HCT116 (cell line): ENCODE data around the gene SEPTIN5. TPM values are rescaled to one million over a fixed set of nuclear protein-coding genes. Genes with fewer than 3 reads are reported as not detected.
"Not testable (repeated sequence)": the region's sequence is repeated elsewhere in the genome, so short reads cannot be mapped to it uniquely, and the experiment has no call there.

Experiments
- ATAC-seq: fragments of 200-7000 bp; cut with Tn5 transposase; 2 replicates; pipeline ENCODE4 v1.9.1; 2020; ENCODE audit warnings: mild to moderate bottlenecking, moderate library complexity
- BruUV-seq: library from RNA; stranded (reverse); fragments of 400-500 nt; replicated peaks from 2 replicates; lab custom pipeline; 2021; lab: Mats Ljungman, UMichigan
- CTCF ChIA-PET: fragments of 300-600 bp; sonication (Branson Sonifier 250); formaldehyde crosslinking; loops from one replicate; lab custom pipeline; 2021; ENCODE audit warnings: antibody characterized with exemption; lab: Charles Lee
- POLR2A ChIA-PET: fragments of 300-600, 350-600 bp; sonication (Branson Sonifier 250); formaldehyde crosslinking; loops from one replicate; lab custom pipeline; 2021; ENCODE audit warnings: antibody characterized with exemption; lab: Charles Lee
- RAD21 ChIA-PET, 2 experiments: fragments of 300-600 bp; sonication (Branson Sonifier 250); formaldehyde crosslinking; loops; one replicate each; lab custom pipeline; 2023; ENCODE audit warnings: low total read pairs in 2 of 2; ENCODE audit not compliant: uncharacterized antibody in 2 of 2, unreplicated experiment in 2 of 2, low non-redundant PET in 1 of 2; lab: Charles Lee
- DNase-seq: peaks from one replicate; pipeline ENCODE4 v3.0.0-alpha.2; 2010; ENCODE audit warnings: low read depth, low spot score
- H2AFZ ChIP-seq: fragments of 200-600 bp; shearing (Covaris generic), sonication (generic); 2 replicates; pipeline ENCODE4 v1.6.1; 2017; ENCODE audit warnings: low read depth, mixed run types, mixed read lengths, antibody characterized with exemption, low read length; ENCODE audit not compliant: poor library complexity, severe bottlenecking
- H3K27ac ChIP-seq: 2 replicates; pipeline ENCODE4 v1.5.1; 2012; ENCODE audit warnings: low read depth, low read length
- H3K27me3 ChIP-seq: fragments of 200-600 bp; sonication (generic); 2 replicates; pipeline ENCODE4 v1.6.1; 2016; ENCODE audit warnings: mixed run types, low read length, mixed read lengths; ENCODE audit not compliant: insufficient read depth
- H3K36me3 ChIP-seq, 2 experiments: fragments of 200-500 bp in 1 of 2; fragments of 200-600 bp in 1 of 2; sonication (Bioruptor generic) in 1 of 2; sonication (generic) in 1 of 2; 2 replicates each; pipeline versions ENCODE4 v1.5.1 to v1.6.1; 2014 to 2016; ENCODE audit warnings: low read length in 2 of 2, inconsistent platforms in 1 of 2, mixed read lengths in 1 of 2, mixed run types in 1 of 2; ENCODE audit not compliant: insufficient read depth in 2 of 2, control insufficient read depth in 1 of 2
- H3K4me1 ChIP-seq, 2 experiments: fragments of 200-600 bp in 1 of 2; sonication (generic) in 1 of 2; 2 replicates each; pipeline versions ENCODE4 v1.5.1 to v1.6.1; 2012 to 2017; ENCODE audit warnings: low read length in 2 of 2, inconsistent platforms in 1 of 2, mild to moderate bottlenecking in 1 of 2, mixed read lengths in 1 of 2, mixed run types in 1 of 2, moderate library complexity in 1 of 2; ENCODE audit not compliant: insufficient read depth in 2 of 2, control insufficient read depth in 1 of 2
- H3K4me2 ChIP-seq: fragments of 200-600 bp; sonication (generic); 2 replicates; pipeline ENCODE4 v1.6.1; 2017; ENCODE audit warnings: mixed run types, low read length, mixed read lengths
- H3K4me3 ChIP-seq, 2 experiments: fragments of 200-600 bp in 1 of 2; sonication (generic) in 1 of 2; replicated peaks in 1 of 2; 2 replicates each; pipeline ENCODE4 v1.5.1; 2011 to 2016; ENCODE audit warnings: low read length in 2 of 2, control low read depth in 1 of 2, low read depth in 1 of 2, mild to moderate bottlenecking in 1 of 2, mixed read lengths in 1 of 2, mixed run types in 1 of 2
- H3K79me2 ChIP-seq: fragments of 200-600 bp; sonication (generic); 2 replicates; pipeline ENCODE4 v1.6.1; 2017; ENCODE audit warnings: mild to moderate bottlenecking, mixed run types, low read length, moderate library complexity, mixed read lengths; ENCODE audit not compliant: insufficient read depth
- H3K9ac ChIP-seq: fragments of 200-600 bp; sonication (generic); 2 replicates; pipeline ENCODE4 v1.6.1; 2016; ENCODE audit warnings: low read length, mixed read lengths
- H3K9me2 ChIP-seq: fragments of 200-600 bp; sonication (generic), shearing (Covaris generic); 2 replicates; pipeline ENCODE4 v1.6.1; 2017; ENCODE audit warnings: mixed run types, mild to moderate bottlenecking, moderate library complexity; ENCODE audit not compliant: insufficient read depth
- H3K9me3 ChIP-seq, 2 experiments: fragments of 200-500 bp in 1 of 2; fragments of 200-600 bp in 1 of 2; sonication (Bioruptor generic) in 1 of 2; sonication (generic) in 1 of 2; 2 replicates each; pipeline ENCODE4 v1.6.1; 2014 to 2017; ENCODE audit warnings: low read length in 2 of 2, mixed read lengths in 2 of 2, inconsistent platforms in 1 of 2, low read depth in 1 of 2, mild to moderate bottlenecking in 1 of 2, mixed run types in 1 of 2, moderate library complexity in 1 of 2; ENCODE audit not compliant: control insufficient read depth in 1 of 2, insufficient read depth in 1 of 2
- H4K20me1 ChIP-seq: fragments of 200-600 bp; sonication (generic), shearing (Covaris generic); 2 replicates; pipeline ENCODE4 v1.6.1; 2017; ENCODE audit warnings: mixed run types, mild to moderate bottlenecking, moderate library complexity; ENCODE audit not compliant: insufficient read depth
- SP1 ChIP-seq: IDR thresholded peaks from 2 replicates; pipeline ENCODE4 v1.6.1; 2012; ENCODE audit warnings: low read depth
- intact Hi-C: fragments of 100-400 bp; cut with micrococcal nuclease; formaldehyde crosslinking; loops from 2 replicates; pipeline ENCODE4 v1.10.0; 2022
- total RNA-seq: library from RNA; stranded (reverse); gene quantifications from one replicate; pipeline ENCODE4 v1.2.1, GENCODE V29; 2021; ENCODE audit not compliant: unreplicated experiment

The SEPTIN5 gene
- total RNA-seq, 1 experiment from 2014 or later, result 9.0 TPM

GRCh38 chr22:19724927-19725661 is 10.8 kb downstream of the SEPTIN5 start:
- H3K9me3 ChIP-seq, result no peaks in the 10 kb centered on the region
- no peak overlapping the region for H3K9ac ChIP-seq
- H2AFZ ChIP-seq, result no peak overlapping the region
- DNase-seq (no peak), ATAC-seq (no peak)
- no peak overlapping the region; the same call in 1 of the 2 replicates for H3K27ac ChIP-seq
- intact Hi-C loops, result no loop called here
- TF ChIP-seq SP1, result no peak
- H3K4me1 ChIP-seq, result peaks cover 12 to 16% of the 10 kb centered on the region in 2 experiments
- H3K79me2 ChIP-seq, result no peaks in the 10 kb centered on the region
- H3K4me2 ChIP-seq, result no peak overlapping the region
- no peaks in the 10 kb centered on the region for H3K9me2 ChIP-seq
- no peak overlapping the region for H3K4me3 ChIP-seq
- POLR2A ChIA-PET, result no interaction called here
- CTCF ChIA-PET, result no interaction called here
- RAD21 ChIA-PET, result no interaction called here
- H3K36me3 ChIP-seq, result no peaks in the 10 kb centered on the region; a peak in 1 of 4 replicates
- BruUV-seq, result no TSS peak
- no peaks in the 10 kb centered on the region for H4K20me1 ChIP-seq
- H3K27me3 ChIP-seq, result no peaks in the 10 kb centered on the region

DNA sequence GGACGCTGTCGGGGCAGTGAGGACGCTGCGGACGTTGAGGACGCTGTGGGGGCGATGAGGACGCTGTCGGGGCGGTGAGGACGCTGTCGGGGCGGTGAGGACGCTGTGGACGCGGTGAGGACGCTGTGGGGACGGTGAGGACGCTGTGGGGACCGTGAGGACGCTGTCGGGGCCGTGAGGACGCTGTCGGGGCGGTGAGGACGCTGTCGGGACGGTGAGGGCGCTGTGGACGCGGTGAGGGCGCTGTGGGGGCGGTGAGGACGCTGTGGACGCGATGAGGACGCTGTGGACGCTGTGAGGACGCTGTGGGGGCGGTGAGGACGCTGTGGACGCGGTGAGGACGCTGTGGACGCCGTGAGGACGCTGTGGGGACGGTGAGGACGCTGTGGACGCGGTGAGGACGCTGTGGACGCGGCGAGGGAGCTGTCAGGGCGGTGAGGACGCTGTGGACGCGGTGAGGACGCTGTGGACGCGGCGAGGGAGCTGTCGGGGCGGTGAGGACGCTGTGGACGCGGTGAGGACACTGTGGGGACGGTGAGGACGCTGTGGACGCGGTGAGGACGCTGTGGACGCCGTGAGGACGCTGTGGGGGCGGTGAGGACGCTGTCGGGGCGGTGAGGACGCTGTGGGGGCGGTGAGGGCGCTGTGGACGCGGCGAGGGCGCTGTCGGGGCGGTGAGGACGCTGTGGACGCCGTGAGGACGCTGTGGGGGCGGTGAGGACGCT is 11.9 kb downstream of the SEPTIN5 start:
- peaks cover 12 to 27% of the 10 kb centered on the region in 2 experiments for H3K4me1 ChIP-seq
- POLR2A ChIA-PET, BruUV-seq, H3K4me3 ChIP-seq, H3K9me3 ChIP-seq, H3K36me3 ChIP-seq, intact Hi-C loops, H2AFZ ChIP-seq, H3K27me3 ChIP-seq, H3K4me2 ChIP-seq, CTCF ChIA-PET, H3K9me2 ChIP-seq, H3K27ac ChIP-seq, DNase-seq, H3K79me2 ChIP-seq, ATAC-seq, H4K20me1 ChIP-seq, H3K9ac ChIP-seq: not testable (repeated sequence)
- RAD21 ChIA-PET, result interaction anchor here in 1 of 2 experiments (0.7 kb wide), 1 partner anchor 184 kb away, joined by 4 read pairs; no protein-coding TSS in a partner anchor
